Fibroblast of the aortic adventitia (primary cell): ENCODE data around the gene HBEGF. TPM values are rescaled to one million over a fixed set of nuclear protein-coding genes. Genes with fewer than 3 reads are reported as not detected.

Source experiments
- DNase-seq: peaks from one replicate; pipeline ENCODE4 v3.0.0-alpha.2; 2010; ENCODE audit warnings: low read depth
- H3K4me3 ChIP-seq: 2 replicates; pipeline ENCODE4 v1.5.1; 2011; ENCODE audit warnings: low read depth, mild to moderate bottlenecking, control low read depth, low read length, moderate library complexity
- CTCF ChIP-seq: IDR thresholded peaks from 2 replicates; pipeline ENCODE4 v1.5.1; 2011; ENCODE audit warnings: mild to moderate bottlenecking, low read length, control low read depth, inconsistent platforms; ENCODE audit not compliant: insufficient read depth
- total RNA-seq: library from RNA; depleted of rRNA; stranded (reverse); fragments of >200 nt; gene quantifications from 2 replicates; pipeline ENCODE4 v1.2.3, GENCODE V29; 2012; ENCODE audit warnings: low replicate concordance

HBEGF gene
- total RNA-seq, 1 donor, result 0.90 TPM

- TF ChIP-seq CTCF, result no peak
- no peak overlapping the region for H3K4me3 ChIP-seq
- no peak for DNase-seq
These were observed 15.9 kb upstream of the HBEGF start for GRCh38 chr5:140362311-140362710.

GRCh38 chr5:140361901-140362300 lies 15.5 kb upstream of the HBEGF start:
- no peak overlapping the region for H3K4me3 ChIP-seq
- TF ChIP-seq CTCF, result no peak
- no peak for DNase-seq

- no peak overlapping the region for H3K4me3 ChIP-seq
- DNase-seq, result no peak
- no peak for TF ChIP-seq CTCF
These were observed 14.5 kb upstream of the HBEGF start for GRCh38 chr5:140360681-140361479.

GRCh38 chr5:140360101-140360500 lies 13.7 kb upstream of the HBEGF start, which contains the start of gene SLC4A9:
SLC4A9 (plus strand) TSS chr5:140360194; CDS start chr5:140360237, 43 bp downstream.
- no peak within 1 kb of the TSS for H3K4me3 ChIP-seq
- DNase-seq, result no peak
- no peak for TF ChIP-seq CTCF

GRCh38 chr5:140358738-140359310 lies 12.4 kb upstream of the HBEGF start:
- H3K4me3 ChIP-seq, result no peak overlapping the region
- peak; percentile 65 for TF ChIP-seq CTCF
- peak; percentile 51 for DNase-seq

GRCh38 chr5:140357726-140358093 lies 11.3 kb upstream of the HBEGF start:
- peak; percentile 88 for DNase-seq
- H3K4me3 ChIP-seq, result peak overlapping the region; percentile 37
- TF ChIP-seq CTCF, result peak; percentile 93
